ENCODE data around the gene REXO5.

DNA sequence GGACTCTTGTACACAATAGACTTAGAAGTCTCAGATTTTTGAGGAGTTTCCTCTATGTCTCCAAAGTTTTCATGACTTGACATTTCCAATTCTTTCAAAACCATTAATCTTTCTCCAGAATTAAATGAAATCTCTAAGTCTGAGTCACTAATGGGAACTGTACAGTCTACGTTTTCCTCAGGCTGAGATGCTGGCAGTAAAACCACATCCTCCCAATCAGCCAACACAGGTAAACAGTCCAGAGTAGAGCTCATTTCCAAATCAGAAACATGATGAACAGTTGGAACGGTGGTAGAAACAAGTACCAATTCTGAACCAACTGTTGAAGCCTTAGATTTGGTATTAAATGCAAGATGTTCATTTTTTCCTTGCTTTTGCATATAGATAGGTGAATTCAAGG, 8.0 kb upstream of the REXO5 start:
- TF ChIP-seq POLR2A (IDR thresholded peaks at IDR 0.05) (no peak), POLR2AphosphoS5 (IDR thresholded peaks at IDR 0.05) (no peak)

All from upper lobe of left lung (tissue), 4 donors.